Amniotic stem cell (primary cell): Measurements from ENCODE around the gene POLN.
"Not testable (repeated sequence)": the region's sequence is repeated elsewhere in the genome, so short reads cannot be mapped to it uniquely, and the experiment has no call there.

Experiments
- DNase-seq: peaks from one replicate; lab custom pipeline; 2025; lab: John Stamatoyannopoulos, UW

POLN gene

GRCh38 chr4:2219233-2219760 is 22.6 kb downstream of the POLN start:
- DNase-seq = no peak

- DNase-seq = no peak
Measured at GRCh38 chr4:2218436-2218835, 23.5 kb downstream of the POLN start.

- DNase-seq = no peak
Measured at GRCh38 chr4:2217726-2218125, 24.2 kb downstream of the POLN start.

GRCh38 chr4:2212831-2213230 is 29.1 kb downstream of the POLN start:
- no peak for DNase-seq

GRCh38 chr4:2202789-2203188 is 39.1 kb downstream of the POLN start:
- DNase-seq = not testable (repeated sequence)

- DNase-seq = no peak
Measured at GRCh38 chr4:2194496-2194895, 47.4 kb downstream of the POLN start.

- DNase-seq = no peak
Measured at GRCh38 chr4:2193326-2193725, 48.6 kb downstream of the POLN start.

GRCh38 chr4:2186865-2187172 is 55.1 kb downstream of the POLN start:
- no peak for DNase-seq

- no peak for DNase-seq
Measured at GRCh38 chr4:2186133-2186864, 55.6 kb downstream of the POLN start.

- no peak for DNase-seq
Measured at GRCh38 chr4:2183394-2183793, 58.5 kb downstream of the POLN start.

- DNase-seq = no peak
Measured at GRCh38 chr4:2182994-2183393, 58.9 kb downstream of the POLN start.

- no peak for DNase-seq
Measured at GRCh38 chr4:2180410-2180809, 61.5 kb downstream of the POLN start.

GRCh38 chr4:2179717-2180116 is 62.2 kb downstream of the POLN start:
- no peak for DNase-seq

- DNase-seq = no peak
Measured at GRCh38 chr4:2178986-2179385, 62.9 kb downstream of the POLN start.

GRCh38 chr4:2177443-2178093 is 64.4 kb downstream of the POLN start:
- DNase-seq = no peak

- no peak for DNase-seq
Measured at GRCh38 chr4:2175990-2176698, 65.8 kb downstream of the POLN start.

GRCh38 chr4:2174061-2174460 is 67.9 kb downstream of the POLN start:
- DNase-seq = no peak

GRCh38 chr4:2172627-2173231 is 69.2 kb downstream of the POLN start:
- no peak for DNase-seq

- no peak for DNase-seq
Measured at GRCh38 chr4:2172161-2172560, 69.8 kb downstream of the POLN start.

GRCh38 chr4:2168469-2169319 is 73.2 kb downstream of the POLN start:
- DNase-seq = no peak

- no peak for DNase-seq
Measured at GRCh38 chr4:2166253-2166652, 75.7 kb downstream of the POLN start.

- no peak for DNase-seq
Measured at GRCh38 chr4:2165391-2165790, 76.5 kb downstream of the POLN start.
